VCaP (cell line): ENCODE data around the gene UST.

ENCODE experiments used
- H3K27ac ChIP-seq: fragments of 450-650 bp; 2 replicates; pipeline ENCODE4 v1.5.1; 2017
- TF ChIP-seq, protein P1 (sequence below): fragments of 450-650 bp; conservative IDR thresholded peaks from 2 replicates; pipeline ENCODE4 v1.5.1; 2017; ENCODE audit warnings: mild to moderate bottlenecking, moderate library complexity

UST gene

DNA sequence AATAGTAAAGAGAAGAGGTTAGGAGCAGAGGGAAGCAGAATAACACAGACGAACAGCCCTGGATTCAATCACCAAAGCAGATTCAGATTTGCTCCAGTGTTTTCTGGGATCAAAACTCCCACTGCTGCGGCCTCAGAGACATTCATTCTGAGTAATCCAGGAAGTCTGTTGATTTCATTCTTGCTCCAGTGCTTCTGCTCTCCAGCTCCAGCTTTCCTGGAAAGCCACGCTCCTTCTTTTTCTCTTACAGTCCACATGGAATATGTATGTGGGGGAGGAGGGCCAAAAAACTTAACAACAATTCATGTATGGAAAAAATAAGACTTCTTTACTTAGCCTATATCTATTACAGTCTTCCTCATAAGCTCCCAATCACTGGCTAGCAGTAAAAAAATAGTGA is 26.4 kb upstream of the UST start:
- TF ChIP-seq, protein P1, sequence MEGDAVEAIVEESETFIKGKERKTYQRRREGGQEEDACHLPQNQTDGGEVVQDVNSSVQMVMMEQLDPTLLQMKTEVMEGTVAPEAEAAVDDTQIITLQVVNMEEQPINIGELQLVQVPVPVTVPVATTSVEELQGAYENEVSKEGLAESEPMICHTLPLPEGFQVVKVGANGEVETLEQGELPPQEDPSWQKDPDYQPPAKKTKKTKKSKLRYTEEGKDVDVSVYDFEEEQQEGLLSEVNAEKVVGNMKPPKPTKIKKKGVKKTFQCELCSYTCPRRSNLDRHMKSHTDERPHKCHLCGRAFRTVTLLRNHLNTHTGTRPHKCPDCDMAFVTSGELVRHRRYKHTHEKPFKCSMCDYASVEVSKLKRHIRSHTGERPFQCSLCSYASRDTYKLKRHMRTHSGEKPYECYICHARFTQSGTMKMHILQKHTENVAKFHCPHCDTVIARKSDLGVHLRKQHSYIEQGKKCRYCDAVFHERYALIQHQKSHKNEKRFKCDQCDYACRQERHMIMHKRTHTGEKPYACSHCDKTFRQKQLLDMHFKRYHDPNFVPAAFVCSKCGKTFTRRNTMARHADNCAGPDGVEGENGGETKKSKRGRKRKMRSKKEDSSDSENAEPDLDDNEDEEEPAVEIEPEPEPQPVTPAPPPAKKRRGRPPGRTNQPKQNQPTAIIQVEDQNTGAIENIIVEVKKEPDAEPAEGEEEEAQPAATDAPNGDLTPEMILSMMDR: no peak
- H3K27ac ChIP-seq: no peak overlapping the region

DNA sequence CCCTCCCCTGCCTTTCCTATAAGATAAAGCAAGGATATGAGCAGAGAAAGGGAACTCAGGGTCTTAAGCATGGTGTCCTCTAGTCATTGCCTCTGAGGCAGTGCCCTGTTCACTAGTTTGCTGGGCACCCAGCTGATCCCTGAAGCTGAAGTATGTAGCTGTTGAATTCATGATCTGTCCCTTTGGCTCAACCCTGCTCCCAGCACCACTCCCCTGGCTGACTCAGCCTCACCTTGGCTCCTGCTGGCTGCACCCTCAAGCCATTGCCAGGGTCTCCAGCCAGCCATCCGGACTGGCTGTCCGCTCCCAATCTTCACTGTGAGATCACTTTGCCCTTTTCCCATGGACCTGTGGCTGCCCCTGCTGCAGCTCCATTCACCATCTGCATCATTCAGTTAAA is 25.9 kb upstream of the UST start:
- TF ChIP-seq, protein P1: no peak
- H3K27ac ChIP-seq: no peak overlapping the region

DNA sequence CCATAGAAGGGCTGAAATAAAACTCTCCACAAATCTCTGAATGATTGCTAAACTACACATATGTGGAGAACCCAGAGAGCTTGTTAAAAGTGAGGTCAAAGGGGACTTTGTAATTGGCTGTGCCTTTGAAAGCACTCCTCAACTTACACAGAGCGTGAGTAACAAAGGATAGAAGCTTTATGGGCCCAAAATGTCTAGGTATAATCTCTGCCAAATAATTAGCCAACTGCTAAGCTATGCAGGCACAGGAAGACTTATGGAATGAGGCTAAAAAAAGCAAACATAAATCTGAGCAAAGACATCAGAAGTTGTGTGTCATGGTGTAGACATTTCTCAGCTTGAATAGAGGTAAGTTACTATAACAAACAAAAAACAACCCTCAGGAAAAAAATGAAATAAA is 23.3 kb upstream of the UST start:
- H3K27ac ChIP-seq: no peak overlapping the region
- TF ChIP-seq, protein P1: no peak

DNA sequence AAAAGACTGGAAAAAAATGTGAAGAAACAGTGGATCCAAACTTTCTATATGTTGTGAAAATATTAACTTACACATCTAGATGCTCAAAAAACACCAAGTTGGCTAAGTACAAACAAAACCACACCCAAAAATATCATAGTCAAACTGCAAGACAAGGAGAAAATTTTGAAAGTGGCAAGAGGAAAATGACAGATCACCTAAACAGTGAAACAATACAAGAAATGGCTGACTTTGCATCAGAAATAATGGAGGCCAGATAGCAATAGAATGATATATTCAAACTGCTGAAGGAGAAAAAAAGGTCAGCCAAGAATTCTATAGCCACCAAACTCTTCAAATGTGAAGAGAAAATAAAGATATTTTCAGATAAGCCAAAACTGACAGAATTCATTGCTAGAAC is 22.4 kb upstream of the UST start:
- TF ChIP-seq, protein P1: no peak
- H3K27ac ChIP-seq: no peak overlapping the region

DNA sequence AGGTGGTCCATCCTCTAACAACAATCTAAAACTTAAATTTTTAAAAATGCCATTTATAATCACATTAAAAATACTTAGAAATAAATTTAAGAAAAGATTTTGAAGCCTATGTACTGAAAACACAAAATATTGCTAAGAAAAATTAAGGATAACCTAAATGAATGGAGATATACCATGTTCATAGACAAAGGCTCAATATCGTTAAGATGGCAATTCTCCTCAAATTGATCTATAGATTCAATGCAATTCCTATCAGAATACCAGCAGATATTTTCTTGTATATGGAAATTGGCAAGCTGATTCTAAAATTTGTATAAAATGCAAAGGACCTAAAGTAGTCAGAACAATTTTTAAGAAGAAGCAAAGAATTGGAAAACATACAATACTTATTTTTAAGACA is 19.7 kb upstream of the UST start:
- TF ChIP-seq, protein P1: no peak
- H3K27ac ChIP-seq: no peak overlapping the region

DNA sequence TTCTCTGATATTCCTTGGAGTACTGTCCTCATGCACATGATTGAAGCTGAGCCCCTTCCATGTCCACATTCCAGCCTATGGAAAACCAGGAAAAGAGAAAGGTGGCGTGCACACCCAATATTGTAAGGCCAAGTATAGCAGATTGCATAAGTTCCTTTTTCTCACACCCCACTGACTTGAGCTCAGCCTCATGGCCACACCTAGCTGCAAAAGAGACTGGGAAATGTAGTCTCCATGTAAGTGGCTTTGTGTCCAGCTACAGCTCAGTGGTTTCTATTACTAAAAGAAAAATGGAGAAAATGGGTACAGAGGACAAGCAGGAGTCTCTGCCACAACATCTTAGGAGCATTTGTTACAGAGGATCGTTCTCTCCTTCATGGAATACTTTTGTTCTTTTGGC is 10.8 kb upstream of the UST start:
- TF ChIP-seq, protein P1: no peak
- H3K27ac ChIP-seq: no peak overlapping the region

DNA sequence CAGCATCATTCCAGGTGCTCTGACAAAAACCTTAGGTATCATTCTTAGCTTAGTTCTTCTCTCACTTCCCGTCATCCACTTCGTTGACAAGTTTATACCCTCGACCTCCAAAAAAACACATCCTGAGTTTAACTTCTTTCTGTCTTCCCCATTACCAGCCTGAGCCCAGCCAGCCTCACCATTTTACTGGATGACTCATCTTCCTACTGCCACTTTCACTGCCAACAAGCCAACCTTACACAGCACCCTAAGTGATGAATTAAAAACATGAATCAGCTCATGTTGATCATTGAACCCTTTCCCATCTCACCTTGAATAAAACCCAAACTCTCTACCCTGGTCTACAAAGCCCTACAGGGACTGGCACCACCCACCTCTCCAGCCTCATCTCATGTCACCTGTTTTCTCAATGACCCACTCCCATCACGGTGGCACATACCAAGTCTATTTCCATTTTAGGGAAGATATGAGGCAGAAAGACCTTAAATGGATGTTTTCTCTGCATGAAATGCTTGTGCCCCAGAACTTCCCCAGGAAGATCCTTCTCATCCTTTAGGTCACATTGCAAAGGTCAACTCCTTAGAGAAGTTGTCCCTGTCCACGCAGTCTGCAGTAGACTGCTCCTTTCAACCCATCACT is 9.9 kb upstream of the UST start:
- H3K27ac ChIP-seq: no peak overlapping the region
- TF ChIP-seq, protein P1: no peak
